ENCODE measurements around the gene HK2. TPM values are rescaled to one million over a fixed set of nuclear protein-coding genes. Genes with fewer than 3 reads are reported as not detected.

The HK2 gene
- total RNA-seq, 1 donor: 35.4 TPM

- peak; percentile 88 for DNase-seq (ENCODE audit: low read depth)
- no peak for TF ChIP-seq CTCF (IDR thresholded peaks at IDR 0.05; ENCODE audit: insufficient read depth, low read length)
- no peak overlapping the region for H3K4me3 ChIP-seq (ENCODE audit: low read depth, low read length)
Observed at GRCh38 chr2:74845217-74845751, 11.4 kb downstream of the HK2 start.

- DNase-seq (ENCODE audit: low read depth): peak; percentile 87
- H3K4me3 ChIP-seq (ENCODE audit: low read depth, low read length): no peak overlapping the region
- TF ChIP-seq CTCF (IDR thresholded peaks at IDR 0.05; ENCODE audit: insufficient read depth, low read length): no peak
Observed at GRCh38 chr2:74845991-74846390, 12.1 kb downstream of the HK2 start.

- no peak for DNase-seq (ENCODE audit: low read depth)
- TF ChIP-seq CTCF (IDR thresholded peaks at IDR 0.05; ENCODE audit: insufficient read depth, low read length): no peak
- H3K4me3 ChIP-seq (ENCODE audit: low read depth, low read length): no peak overlapping the region
Observed at GRCh38 chr2:74846481-74846880, 12.6 kb downstream of the HK2 start.

GRCh38 chr2:74847070-74847858, 13.3 kb downstream of the HK2 start:
- DNase-seq (ENCODE audit: low read depth): peak; percentile 56
- TF ChIP-seq CTCF (IDR thresholded peaks at IDR 0.05; ENCODE audit: insufficient read depth, low read length): no peak
- H3K4me3 ChIP-seq (ENCODE audit: low read depth, low read length): no peak overlapping the region

- no peak for DNase-seq (ENCODE audit: low read depth)
- H3K4me3 ChIP-seq (ENCODE audit: low read depth, low read length): no peak overlapping the region
- no peak for TF ChIP-seq CTCF (IDR thresholded peaks at IDR 0.05; ENCODE audit: insufficient read depth, low read length)
Observed at GRCh38 chr2:74849228-74849892, 15.4 kb downstream of the HK2 start.

- peak; percentile 42 for DNase-seq (ENCODE audit: low read depth)
- H3K4me3 ChIP-seq (ENCODE audit: low read depth, low read length): no peak overlapping the region
- TF ChIP-seq CTCF (IDR thresholded peaks at IDR 0.05; ENCODE audit: insufficient read depth, low read length): no peak
Observed at GRCh38 chr2:74850496-74851190, 16.7 kb downstream of the HK2 start.

Measured in fibroblast of the aortic adventitia (primary cell).